Non-pigmented ciliary epithelial cell (primary cell): ENCODE measurements around the gene ANKRD27.
"Not testable (repeated sequence)": the region's sequence is repeated elsewhere in the genome, so short reads cannot be mapped to it uniquely, and the experiment has no call there.

Experiments
- DNase-seq: peaks from one replicate; pipeline ENCODE4 v3.0.0-alpha.2; 2010; ENCODE audit warnings: low read depth

Gene ANKRD27

DNA sequence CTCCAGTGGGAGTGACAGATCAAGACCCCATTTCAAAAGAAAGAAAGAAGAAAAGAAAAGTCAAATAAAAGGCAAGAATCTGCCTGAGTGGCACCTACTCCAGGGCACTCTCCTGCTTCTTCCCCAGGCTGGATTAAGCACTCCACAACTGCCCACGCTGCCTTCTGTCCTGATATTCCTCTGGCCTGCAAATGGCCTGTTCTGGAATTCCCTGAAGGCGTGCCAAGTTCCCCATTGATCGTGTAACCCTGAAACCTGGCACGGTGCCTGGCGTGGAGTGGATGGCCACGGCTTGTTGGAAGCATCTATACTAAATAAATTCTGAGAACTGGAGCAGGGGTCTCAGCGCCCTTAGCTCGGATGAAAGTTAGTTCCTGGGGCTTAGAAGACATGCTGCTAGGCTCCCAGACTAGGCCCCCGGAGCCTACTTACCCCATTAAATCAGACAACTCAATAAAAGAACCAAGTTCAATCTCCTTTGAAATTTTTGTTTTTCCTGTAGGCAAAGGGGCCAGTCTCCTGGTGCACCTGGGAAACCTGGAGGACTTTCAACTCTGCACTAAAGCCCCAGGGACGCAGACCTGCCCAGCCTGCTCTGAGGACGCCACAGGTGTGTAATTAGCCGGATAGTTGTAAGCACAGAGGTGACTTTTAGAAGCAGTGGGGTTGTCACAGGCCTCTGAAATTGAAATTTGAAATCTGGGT lies 21.9 kb downstream of the ANKRD27 start:
- peak; percentile 43 for DNase-seq

DNA sequence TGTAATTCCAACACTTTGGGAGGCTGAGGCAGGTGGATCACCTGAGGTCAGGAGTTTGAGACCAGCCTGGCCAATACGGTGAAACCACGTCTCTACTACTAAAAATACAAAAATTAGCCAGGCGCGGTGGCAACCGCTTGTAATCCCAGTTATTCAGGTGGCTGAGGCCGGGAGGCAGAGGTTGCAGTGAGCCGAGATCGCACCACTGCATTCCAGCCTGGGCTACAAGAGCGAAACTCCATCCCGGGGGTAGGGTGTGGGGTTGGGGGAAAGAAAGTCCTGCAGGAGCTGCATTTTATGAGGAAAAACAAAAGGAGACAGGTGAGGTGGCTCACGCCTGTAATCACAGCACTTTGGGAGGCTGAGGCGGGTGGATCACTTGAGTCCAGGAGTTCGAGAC lies 22.6 kb downstream of the ANKRD27 start:
- not testable (repeated sequence) for DNase-seq

DNA sequence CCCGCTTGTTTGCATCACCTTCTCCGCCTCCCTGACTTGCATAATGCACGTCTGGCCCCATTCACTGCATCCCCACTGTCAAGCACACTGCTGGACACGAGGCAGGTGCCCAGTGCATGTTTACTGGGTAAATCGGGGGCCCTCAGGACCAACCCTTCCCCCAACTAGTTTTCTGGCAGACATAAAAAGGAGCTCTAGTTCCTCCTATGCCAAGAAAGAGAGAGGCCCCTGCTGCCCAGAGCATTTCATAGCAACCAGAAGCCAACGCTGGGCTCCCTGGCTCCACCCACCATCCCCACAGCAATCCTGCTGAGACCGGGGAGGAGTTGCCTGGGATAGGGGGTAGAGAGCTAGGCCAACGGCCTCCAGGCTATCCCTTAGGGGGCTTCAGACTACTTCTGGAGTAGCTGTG lies 23.2 kb downstream of the ANKRD27 start:
- DNase-seq = no peak

DNA sequence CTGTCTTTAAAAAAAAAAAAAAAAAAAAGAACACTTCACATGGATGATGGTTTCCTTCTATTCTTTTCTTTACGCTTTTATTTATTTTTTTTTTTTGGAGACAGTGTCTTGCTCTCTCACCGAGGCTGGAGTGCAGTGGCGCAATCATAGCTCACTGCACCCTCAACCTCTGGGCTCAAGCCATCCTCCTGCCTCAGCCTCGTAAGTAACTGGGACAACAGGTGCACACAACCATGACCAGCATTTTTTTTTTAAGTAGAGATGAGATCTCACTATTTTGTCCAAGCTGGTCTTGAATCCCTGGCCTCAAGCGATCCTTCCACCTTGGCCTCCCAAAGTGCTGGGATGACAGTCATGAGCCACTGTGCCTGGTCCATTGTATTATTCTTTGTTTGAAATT lies 24.3 kb downstream of the ANKRD27 start:
- DNase-seq = no peak

DNA sequence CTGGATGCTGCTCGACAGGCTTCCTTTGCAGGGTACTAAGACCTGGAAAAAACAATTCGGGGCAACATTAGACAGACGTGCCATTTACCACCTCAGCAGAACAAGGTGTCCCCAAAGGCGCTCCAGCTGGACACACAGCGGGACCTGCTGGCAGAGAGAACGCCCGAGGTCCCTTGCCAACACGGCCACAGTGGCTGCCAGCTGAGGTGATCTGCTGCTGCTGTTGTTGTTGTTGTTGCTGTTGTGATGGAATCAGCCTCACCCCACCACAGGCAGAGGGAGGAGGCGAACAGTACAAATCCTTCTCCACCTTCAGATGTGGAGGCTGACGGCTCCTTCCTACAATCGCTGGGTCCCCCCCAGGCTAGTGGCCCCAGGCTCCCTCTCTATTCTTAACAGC lies 25.2 kb downstream of the ANKRD27 start:
- no peak for DNase-seq

DNA sequence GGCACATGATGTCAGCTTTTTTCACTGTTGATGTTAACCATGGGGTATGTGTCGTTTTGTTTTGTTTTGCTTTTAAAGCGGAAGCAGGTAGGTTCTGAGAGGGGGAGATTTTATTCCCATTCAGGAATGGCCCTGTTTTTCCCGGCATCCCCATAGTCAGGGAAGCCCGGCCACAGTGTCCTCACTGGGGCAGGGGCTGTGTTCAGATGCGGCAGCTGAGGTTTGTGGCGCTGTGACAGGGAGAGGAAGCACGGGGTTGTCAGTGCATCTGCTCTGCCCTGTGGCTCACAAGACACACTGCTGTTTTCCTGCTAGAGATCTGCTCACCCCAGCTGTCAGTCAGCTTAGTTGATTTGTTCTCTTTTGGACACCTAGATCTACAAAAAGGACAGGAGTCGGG lies 27.6 kb downstream of the ANKRD27 start:
- DNase-seq = no peak

DNA sequence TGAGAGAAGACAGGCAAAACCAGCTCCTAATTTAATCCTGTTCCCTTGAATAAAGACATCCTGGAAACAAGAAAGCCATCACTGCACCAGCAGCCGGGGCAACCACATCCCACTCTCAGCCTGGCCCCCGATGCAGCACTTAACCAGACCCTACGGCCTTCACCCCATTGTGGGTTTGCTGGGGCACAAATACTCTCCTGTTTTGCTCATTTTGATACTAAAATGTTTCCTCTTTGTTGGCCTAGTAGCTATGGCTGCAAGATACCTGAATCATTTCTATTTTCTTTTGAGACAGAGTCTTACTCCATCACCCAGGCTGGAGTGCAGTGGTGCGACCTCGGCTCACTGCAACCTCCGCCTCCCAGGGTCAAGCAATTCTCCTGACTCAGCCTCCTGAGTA lies 28.4 kb downstream of the ANKRD27 start:
- DNase-seq = no peak

DNA sequence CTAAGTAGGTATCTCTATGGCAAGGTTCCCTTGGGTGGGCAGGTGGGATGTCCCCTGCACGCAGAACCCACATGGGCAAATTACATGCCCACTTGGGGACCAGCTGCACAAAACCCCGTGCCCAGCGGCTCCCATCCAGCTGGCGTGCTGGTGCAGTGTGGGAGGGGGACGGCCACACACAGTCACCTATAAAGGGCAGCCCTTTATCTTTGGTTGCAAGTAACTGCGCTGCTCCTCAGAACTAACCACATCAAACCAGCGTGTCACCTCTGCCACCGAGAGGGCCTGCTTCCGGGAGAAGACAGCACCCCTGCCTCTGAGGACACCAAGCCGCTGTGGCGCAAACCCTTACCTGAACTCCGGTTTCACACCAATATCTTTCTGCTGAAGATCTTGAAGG lies 32.2 kb downstream of the ANKRD27 start:
- DNase-seq = no peak

DNA sequence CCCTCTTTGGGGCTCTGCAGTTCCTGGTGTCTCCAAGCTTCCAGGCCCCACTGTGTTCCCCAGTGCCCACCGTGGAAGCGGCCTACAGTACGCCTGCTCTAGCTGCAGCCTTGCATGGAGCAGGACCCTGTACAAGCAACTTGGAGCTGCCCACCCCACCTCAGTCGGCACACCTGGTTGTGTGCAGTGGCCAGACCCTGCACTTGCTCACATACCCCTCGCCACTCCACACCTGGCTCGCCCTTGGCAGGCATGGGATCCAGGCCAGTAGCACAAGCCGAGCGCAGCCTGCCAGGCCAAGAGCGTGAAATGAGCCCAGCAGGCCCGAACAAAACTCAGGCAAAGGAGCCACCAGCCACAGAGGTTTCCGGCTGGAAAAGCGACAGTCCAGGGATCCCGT lies 36.4 kb downstream of the ANKRD27 start:
- DNase-seq = no peak

DNA sequence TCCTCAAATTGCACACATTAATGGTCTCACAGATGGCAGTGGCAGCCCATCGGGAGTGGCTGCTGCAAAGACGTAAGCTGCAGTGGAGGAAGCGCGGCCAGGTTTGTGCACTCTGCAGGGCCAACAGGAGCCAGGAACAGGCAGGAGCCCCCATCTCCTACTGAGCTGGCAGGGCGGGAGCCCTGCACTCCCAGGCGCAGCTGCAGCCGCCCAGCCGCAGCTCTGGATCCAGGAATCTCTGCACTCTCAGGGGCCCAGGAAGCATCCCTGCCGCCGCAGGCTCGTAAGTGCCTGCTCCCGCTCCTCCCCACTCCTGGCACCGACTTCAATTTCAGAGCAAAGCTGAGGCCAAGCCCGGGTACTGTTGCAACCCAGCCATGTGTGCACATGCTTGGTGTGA lies 37.5 kb downstream of the ANKRD27 start:
- no peak for DNase-seq

DNA sequence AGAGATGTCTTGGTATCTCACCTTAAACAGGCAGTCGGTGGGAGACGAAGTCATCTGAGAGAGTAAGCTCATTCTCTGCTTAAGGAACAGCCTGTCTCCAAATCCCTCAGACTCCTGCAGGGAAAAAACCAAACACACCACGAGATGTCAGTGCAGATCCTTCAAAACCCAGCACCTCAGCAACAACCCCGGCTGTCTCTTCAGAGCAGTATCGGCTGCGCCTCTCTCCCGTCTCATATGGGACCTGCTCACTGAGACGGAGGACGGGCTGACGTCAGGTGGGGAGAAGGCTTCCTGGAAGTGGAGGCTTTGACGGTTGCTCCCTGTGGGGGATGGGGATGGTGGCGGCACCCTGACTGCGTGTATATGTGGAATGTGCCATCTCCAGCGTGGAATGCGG lies 43.6 kb downstream of the ANKRD27 start:
- DNase-seq = no peak

DNA sequence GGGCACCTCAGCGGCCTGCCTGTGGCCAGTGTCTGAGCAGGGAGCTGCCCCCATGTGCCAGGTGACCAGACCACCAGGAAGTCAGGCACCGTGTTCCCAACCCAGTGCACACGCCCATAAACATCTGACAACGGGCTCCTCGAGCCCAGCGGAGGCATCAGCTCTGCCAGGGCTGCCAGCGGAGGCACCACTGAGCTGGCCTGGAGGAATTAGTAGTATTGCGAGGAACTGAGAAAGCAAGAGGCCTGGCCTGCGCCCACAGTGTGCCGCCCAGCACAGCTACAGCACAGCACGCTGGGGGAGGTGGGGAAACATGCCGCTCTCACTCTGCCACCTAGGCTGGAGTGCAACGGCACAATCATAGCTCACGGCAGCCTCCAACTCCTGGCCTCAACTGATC lies 44.6 kb downstream of the ANKRD27 start:
- no peak for DNase-seq

DNA sequence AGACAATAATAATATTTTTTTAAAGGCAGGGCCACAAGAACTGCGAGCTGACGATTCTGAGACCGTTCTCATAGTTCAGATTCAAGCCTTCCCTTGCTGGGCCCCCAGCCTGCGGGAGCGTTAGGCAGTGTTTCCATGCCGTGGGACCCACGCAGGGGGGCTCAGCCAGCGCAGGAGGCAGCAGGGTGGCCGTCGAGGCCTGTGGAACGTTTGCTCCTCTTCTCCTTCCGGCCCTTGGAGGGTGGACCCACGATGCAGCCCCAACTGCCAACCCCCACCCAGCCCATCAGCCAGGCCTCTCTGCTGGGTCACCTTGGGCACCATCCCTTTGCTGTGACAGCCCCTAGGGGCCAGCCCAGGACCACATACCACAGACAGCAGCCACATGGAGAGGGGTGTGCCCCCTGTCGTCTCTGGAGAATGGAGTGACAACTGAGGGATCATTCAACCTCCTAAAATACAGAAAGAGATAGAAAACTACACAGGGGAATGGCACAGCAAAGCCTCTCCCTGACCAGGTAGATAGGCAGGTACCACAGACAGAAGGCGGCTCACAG lies 47.2 kb downstream of the ANKRD27 start:
- no peak for DNase-seq

DNA sequence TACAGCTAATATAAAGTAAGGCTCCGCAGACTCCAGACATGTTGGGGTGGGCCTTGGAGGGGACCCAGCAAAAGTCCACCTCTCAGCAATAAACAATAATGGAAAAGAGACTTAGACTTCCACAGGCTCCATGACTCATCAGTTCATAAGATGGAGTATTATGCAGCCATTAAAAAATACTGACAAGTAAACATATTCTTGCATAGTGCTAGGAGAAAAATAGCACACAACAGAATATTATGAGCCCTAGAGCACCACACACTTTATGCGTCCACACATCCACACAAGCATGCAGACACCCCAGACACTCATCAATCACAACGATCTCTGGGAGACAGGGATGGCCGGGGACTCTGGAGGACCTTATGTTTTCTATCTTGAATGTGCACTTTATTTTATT lies 48.0 kb downstream of the ANKRD27 start:
- no peak for DNase-seq

DNA sequence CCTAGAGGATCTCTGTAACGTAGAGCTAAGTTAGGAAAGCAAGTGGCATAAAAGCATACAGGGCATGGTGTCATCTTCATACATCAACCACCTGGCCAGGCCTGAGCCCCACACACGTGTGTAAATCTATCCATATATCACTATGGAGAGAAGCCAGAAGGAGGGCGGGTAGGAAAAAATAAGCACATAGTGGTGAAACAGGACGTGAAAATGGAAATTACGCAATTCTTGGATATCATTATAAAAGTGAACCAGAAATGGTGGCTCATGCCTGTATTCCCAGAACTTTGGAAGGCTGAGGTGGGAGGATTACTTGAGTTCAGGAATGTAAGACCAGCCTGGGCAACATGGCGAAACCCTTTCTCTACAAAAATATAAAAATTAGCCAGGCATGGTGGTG lies 50.6 kb downstream of the ANKRD27 start:
- no peak for DNase-seq

DNA sequence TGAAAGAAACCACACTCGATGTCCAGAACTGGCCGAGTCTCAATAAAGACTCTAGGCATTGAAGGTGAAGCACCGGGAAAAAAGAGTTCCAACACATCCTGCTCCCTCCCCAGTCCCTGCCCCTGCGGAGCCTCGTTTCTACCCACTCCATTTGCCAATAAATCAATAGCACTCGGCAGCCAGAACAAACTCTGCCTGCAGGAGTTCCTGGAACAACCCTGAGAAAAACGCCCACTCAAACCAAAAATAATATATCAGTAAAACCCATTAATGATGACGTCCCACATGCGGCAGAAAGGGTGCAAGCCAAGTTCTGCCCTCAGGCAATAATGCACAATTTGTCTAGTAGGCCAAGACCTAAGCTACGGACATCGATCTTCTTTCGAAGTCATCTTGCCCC lies 53.0 kb downstream of the ANKRD27 start:
- no peak for DNase-seq

DNA sequence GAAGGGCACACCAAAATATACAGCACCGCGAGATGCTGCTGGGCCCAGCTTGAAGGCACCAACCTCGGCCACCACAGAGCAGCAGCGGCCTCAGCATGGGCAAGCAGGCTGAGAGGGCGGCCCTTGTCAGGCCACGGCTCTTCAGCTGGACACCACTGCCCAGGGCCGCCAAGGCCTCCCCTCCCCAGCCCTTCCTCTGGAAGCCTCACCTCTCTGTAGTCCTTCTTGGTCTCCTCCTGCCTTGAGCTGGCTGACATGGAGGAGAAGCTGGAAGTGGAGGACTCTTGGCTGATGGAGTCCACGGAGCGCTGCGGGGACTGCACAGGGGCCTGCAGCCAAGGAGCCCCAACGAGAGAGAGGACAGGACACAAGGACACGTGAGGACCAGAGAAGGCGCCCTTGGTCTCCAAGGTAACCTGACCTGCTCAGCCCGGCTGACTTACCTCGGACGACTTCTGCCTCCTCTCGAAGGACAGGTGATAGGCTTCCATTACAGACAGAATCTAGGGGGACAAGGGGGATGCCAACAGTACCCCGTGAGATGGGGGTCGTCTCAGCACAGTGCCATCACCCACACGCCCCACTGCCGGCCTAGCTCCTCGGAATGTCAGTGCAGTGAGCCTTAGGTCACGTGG lies 55.8 kb downstream of the ANKRD27 start:
- DNase-seq = no peak

DNA sequence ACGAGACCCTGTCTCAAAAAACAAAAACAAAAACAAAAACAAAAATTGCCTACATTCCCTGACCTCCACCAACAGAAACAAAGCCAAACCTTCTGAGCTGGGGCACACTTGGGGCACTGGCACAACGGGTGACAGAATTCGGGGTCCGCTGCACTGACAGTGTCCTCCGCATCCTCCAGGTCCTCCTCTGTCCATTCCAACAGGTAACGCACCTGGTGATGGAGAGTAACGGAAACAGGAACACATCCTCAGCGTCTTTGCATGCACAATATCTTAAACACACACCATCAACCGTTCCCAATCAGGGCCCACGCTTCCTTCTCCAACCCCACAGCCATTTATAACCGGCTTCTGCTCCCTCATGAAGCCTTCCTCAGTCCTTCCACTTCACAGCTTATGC lies 59.4 kb downstream of the ANKRD27 start:
- DNase-seq = no peak

DNA sequence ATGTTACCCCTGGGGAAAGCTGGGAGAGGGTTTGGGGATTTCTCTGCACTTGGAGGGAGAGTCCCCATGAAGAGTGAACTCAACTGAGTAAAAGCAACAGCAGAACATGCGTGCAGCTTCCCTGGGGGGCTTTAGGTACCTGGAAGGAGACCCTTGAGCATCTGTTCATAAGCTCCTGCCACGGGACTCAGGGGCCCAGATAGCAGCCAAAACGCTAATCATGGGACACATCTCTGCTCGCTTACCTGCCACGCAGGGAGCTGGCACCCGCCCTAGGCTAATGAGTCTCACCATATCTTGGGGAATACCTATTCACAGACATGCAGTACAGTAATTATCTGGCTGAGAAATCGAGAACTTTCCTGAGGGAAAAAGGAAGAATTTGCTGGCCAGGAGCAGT lies 60.1 kb downstream of the ANKRD27 start:
- no peak for DNase-seq

DNA sequence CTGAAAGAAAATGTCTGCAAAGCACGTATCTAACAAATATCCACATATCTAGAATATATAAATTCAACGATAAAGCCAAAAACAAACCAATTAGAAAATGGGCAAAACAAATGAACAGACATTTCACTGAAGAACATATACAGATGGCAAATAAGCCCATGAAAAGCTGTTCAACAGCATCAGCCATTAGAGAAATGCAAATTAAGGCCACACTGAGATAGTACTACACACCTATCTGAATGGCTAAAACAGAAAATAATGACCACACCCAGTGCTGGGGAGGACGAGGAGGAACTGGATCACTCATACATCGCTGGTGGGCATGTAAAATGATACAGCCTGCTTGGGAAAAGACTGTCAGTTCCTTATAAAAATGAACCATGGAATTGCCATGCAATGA lies 62.0 kb downstream of the ANKRD27 start:
- no peak for DNase-seq

DNA sequence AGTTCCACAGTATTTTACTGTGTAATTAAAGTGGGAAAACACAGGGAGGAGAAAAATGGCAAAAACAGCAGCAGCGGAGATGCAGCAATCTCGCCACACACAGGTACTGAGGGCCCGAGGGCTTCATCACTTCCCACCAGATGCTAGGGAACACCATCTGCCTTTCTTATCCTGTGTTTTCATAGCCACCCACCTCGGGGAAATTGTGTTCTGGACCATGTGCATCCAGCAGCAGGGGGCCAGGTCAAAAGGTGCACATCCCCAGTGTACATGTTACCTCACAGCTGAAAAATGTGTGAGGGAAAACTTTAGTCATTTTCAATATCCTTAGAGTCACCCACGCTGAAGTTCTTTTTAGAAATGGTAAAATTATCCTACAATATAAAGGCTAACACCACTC lies 63.8 kb downstream of the ANKRD27 start:
- DNase-seq = peak; percentile 68

DNA sequence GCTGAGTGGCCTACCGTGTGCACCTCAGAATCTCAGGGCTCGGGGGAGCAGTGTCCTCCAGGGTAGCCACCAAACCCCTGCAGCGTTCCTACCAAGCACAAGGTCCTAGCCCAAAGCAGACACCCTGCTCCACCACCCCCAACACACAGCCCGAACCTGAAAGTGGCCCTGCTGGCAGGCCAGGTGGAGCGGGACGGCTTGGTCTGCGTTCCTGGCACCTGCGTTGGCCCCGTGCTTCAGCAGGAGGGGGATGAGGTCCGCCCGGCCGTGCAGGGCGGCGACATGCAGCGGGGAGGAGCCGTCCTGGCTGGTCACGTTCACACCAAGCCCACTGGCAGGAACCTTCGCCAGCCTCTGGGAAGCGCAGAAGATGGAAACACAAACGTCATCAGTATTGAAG lies 67.5 kb downstream of the ANKRD27 start:
- DNase-seq = no peak

DNA sequence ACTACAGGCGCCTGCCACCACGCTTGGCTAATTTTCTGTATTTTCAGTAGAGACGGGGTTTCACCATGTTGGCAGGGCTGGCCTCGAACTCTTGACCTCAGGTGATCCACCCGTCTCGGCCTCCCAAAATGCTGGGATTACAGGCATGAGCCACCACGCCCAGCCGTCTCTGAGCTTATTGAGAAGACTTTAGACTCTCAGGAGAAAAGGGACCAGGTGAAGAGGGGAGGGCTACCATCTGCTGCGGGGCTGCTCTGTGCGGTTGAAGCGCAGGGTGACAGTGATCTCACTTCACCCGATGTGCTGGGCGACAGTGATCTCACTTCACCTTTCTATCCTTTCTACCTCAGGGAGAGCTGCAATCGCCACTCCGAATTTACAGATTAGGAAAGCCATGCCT lies 68.7 kb downstream of the ANKRD27 start:
- DNase-seq = no peak

DNA sequence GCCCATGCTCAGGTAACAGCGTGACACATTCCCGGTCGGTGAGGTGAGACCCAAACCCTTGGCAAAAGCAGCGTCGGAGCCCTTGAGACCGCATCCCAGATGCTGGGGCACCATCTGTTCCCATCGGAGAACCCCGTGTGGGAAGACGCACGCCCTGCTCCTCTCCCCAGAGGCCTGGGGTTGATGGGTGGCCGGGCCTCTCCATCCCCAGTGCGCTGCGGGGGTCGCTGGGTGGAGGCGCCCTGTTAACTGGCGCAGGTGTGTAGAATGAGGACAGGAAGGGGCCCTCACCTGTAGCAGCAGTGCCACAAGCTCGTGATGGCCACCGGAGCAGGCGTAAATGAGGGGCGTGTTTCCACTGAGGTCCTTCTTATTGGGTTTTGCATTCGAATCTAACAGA lies 69.4 kb downstream of the ANKRD27 start:
- DNase-seq = no peak
